CD1c-positive myeloid dendritic cell (primary cell): ENCODE data around the gene KISS1R.
A peak's percentile ranks its signal among the peaks of the same experiment; 100 is the strongest.
"Not testable (repeated sequence)": the region's sequence is repeated elsewhere in the genome, so short reads cannot be mapped to it uniquely, and the experiment has no call there.

Source experiments
- DNase-seq: peaks from one replicate; pipeline ENCODE4 v3.0.0-alpha.2; 2016; ENCODE audit errors: extremely low spot score

Gene KISS1R

DNA sequence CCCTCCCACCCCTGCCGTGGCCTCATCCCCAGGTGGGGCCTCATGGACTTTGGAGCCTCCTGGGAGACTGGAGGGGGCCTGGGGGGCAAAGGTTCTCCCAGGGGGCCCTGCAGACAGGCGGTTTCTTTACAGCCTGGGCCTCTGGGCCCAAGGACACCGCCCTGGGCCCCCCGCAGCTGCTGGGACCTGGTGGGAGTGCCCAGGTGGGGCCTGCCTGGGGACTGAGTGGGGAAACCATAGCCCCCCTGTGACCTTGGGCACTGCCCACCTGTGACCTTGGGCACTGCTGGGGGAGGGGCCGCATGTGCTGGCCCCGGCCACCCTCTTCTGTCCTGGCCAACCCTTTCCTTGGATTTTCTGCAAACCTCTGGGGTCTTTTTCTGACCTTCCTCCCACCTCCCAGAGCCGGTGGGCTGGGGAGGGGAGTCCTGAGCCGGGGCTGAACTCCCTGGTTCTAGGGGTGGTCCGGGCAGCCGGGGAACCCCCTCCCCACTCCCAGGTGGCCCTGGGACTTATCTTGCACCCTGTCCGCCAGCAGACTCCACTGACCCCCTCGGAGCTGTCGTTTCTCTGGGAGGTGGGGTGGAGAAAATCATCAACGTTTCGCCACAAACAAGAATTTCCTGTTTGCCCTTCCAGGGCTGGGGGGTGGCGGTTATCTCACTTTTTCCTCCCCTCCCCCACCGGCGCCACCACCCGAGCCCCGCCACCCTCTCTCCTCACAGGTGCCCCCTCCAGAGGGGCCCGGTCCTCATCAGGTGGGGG is 35.7 kb downstream of the KISS1R start:
- DNase-seq = no peak

DNA sequence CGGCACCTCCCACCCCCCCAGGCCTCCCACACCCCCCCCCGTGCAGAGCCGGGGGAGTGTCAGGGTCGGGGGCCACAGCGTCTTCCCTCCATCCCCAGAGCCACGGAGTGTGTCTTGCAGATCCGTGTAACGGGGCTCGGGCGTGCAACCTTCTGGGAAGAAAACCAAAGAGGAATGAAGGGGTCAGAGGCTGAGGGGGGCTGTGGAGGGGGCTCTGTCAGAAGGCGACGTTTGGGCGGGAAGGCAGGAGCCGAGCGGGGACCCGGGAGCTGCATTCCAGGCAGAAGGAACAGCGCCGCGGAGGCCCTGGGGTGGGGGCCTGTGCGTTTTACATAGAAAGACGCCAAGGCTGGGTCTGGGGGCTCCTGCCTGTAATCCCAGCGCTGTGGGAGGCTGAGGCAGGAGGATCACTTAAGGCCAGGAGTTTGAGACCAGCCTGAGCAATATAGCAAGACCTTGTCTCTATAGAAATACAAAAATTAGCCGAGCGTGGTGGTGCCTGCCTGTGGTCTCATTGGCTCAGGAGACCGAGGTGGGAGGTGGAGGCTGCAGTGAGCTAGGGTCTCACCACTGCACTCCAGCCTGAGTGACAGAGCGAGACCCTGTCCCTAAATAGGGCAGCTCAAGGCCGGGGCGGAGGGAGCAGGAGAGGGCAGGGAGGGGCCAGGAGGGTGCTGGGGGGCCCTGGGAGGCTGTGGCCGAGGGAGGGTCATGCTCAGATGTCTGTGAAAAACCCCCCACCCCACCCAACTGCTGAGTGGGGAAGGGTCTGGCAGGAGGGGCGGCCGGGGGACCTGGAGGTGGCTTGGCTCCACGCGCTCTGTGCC is 36.5 kb downstream of the KISS1R start:
- DNase-seq = no peak

DNA sequence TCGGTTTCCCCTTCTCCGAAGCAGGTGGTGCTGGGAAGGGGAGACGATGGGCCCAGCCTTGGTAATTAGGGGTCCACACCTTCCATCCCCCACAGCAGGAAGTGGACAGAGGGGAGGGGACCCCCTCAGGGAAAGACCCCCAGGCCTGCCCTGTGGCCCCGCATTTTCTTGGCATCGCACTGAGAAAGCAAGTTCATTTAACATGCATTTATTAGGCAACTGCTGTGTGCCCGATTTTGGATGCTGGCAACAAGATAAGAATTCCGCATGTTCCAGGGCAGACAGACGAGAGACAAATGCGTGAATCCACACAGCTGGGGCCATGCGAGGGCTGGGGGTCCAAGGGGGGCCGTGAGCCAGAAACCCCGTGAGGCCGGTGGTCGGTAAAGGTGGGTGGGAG is 37.1 kb downstream of the KISS1R start:
- no peak for DNase-seq

DNA sequence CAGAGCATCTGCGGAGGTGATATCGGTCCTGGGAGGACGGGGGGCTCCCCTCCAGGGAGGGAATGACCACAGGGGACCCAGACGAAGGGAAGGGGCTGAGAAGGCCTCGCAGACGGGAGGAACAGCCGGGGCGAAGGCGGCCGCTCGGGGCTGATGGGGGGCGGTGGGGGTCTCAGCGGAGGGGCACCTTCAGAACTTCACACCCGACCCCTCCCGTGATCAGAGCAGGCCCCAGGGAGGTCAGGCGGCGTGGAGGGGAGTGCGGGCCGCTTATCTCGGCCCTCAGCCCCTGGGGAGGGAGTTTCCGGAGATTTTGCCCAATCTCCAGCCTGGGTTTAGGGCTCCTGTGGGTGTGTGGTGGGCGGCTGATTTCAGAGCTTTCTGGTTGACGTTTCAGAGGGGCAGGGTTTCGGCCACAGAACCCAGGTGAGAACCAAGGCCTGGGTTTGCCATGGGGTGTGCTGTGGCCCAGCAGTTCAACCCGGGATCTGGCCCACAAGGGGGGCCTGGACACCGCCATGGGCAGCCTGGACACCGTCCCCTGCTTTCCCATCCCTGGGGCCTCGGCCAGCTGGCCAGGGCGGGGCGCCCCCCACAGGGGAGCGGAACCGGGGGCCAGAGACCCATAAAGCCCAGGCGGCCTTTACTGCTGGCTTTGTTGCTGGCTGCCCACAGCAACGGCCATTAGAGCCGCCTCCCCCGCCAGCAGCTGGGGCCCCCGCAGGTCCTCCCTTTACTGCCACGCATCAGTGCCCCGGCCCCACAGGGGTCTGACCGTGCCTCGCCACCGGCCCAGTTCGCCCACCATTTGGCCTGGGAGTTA is 37.8 kb downstream of the KISS1R start:
- peak; percentile 38 for DNase-seq

DNA sequence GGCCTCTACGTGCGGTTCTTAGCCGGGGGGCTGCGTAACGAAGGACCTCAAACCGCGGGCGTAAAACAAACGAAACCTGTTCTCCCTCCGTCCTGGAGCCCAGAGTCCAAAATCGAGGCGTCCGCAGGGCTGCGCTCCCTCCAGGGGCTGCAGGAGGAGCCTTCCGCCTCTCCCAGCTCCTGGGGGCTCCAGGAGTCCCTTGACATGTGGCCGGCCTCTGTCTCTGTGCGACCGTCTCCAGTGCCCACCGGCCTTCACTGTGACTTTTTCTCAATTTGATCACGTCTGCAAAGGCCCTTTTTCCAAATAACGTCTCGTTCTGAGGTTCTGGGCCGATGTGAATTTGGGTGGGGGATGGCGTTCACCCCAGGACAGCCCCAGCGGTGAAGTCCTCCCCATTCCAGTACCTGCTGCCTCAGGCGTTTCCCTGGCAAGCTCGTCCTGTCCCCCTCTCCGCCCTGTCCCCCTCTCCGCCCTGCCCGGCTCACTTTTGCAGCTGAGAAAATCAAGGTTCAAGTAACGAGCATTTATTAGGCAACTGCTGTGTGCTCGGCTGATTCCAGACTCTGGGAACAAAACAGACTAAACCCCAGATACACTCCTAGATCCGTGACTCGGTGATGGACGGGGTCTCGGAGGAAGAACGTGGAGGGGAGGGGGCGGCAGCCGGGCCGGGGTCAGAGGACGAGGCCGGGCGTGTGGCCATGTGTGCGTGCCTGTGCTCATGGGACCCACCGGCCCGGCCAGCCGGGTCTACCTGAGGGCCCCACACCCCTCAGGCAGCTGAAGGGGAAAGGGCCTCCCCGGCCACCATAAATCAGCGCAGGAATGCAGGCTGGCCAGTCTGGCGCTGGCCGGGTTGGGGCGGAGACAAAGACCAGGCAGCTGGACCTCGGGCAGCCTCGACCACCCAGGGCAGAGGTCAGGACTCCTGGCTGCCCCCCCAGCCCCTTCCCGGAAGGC is 39.0 kb downstream of the KISS1R start:
- DNase-seq = no peak

DNA sequence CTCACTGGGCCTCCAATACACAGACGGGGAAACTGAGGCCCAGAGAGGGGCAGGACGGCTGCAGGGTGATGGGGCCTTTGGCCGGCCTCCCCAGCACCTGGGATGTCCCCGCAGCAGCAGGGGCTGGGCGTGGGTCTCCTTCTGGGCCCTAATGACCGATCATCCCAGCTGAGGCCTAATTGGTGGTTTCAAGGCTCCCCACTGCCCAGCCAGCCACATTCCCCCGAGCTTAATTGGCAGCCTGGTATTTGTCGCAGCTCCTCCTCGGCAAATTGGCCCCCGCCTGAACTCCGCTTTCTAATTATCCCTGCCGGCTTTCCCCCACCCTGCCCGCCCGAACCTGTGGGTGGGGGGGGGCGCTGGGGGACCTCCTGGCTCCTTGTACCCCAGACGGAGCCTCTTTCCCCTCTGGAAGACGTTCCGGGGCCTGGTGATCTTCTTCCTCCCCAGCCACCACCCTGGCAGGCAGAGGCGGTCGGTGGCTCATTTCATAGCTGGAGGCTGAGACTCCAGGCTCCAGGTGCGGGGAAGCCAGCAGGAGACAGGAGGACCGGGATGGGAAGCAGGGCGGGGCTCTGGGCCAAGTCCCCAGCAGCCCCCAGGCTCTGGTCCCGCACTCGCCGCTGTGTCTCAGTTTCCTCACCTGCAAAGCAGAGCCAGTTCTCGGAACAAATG is 39.8 kb downstream of the KISS1R start:
- no peak for DNase-seq

DNA sequence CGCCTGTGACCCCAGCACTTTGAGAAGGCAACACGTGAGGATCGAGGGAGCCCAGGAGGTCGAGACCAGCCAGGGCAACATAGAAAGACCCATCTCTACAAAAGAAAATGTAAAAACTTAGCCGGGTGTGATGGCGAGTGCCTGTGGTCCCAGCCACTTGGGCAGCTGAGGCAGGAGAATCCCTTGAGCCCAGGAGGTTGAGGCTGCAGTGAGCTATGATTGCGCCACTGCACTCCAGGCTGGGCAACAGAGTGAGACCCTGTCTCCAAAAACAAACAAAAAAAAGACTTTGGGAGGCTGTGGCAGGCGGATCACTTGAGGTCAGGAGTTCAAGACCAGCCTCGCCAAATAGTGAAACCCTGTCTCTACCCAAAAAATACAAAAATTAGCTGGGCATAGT is 40.4 kb downstream of the KISS1R start:
- DNase-seq = not testable (repeated sequence)

DNA sequence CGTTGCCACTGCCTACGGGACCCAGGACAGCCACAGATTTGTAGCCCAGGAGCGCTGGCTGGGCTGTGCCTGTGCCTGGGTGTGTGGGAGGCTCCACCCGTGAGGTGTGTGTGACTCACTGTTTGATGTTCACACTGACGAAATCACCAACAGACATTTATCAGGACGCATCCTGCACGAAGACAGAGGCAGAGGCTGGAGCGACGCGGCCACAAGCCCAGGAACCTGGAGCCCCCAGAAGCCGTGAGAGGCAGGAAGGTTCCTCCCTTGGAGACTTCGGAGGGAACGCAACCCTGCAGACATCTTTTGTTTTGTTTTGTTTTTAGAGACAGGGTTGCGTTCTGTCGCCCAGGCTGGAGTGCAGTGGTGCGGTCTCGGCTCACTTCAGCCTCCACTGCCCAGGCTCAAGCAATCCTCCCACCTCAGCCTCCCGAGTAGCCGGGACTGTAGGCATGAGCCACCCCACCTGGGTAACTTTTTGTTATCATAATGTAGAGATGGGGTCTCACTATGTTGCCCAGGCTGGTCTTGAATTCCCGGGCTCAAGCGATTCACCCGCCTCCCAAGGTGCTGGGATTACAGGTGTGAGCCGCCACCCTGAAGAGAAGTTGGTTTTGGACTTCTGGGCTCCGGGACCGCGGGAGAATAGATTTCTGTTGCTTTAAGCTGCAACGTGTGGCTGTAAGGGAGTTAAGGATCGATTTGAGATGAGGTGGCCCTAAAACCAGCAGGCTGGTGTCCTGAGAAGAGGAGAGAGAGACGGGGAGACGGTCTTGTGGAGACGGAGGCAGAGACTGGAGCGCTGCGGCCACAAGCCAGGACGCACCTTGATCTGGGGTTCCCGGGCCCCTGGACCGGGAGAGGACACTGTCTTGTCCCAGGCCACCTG is 42.1 kb downstream of the KISS1R start:
- DNase-seq = peak; percentile 78

DNA sequence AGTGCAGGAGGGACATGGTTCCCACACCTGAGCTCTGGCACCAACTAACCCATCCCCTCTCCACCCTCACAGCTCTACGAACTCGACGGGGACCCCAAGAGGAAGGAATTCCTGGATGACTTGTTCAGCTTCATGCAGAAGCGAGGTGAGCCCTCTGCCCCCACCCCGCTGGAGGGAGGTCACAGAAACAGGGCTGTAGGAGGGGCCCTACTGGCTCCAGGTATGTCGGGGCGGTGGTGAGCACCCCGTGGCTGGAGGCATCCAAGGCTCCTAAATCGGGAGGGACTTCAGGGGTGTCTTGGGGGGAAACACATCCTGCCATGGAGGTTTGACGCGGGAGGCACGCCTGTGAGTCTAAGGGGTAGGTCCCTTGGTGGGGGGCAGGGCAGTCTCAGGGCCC is 42.9 kb downstream of the KISS1R start:
- DNase-seq = no peak

DNA sequence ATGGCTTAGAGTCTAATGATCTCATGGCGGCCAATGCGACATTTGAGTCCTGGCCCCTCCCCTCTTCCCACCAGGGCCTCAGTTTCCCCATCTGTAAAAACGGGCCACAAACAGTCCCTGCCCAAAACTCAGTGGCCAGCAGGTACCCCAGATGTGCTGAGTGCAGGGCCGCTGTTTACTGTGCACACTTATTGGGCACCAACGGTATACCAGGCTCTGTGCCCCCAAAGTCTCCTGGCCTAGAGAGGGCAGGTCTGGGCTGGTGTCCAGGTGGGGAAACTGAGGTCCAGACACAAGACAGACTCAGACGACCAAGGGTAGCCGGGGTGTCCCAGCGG is 43.4 kb downstream of the KISS1R start:
- DNase-seq = no peak

DNA sequence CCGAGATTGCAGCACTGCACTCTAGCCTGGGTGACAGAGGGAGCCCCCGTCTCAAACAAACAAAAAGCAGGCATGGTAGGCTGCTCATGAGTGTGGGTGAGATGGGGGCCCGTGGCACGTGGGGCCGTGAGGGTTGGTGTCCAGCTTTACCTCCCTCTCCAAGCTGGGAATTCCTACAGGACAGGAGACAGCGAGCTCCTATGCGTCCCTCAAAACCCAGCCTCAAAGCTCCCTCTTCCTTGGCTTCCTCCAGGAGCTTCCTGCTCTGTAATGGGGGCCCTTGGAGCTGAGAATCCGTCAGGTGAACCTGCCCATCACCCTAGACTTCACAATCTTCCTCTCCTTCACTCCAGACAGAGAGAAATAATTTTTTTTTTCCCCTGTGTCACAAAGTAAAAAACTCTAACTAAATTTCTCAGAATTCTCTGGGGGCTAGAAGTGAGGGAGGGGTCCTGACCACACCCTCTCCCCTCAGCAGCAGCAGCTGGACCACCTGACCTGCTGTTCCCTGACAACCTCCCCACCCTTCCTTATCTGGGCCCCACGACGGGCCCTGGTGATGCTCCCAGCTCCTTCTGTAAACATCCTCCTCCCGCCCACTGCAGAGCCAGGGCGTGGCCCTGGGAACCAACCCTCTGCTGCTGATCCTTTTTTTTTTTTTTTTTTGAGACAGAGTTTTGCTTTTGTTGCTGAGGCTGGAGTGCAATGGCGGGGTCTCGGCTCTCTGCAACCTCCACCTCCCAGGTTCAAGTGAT is 44.9 kb downstream of the KISS1R start:
- DNase-seq = peak; percentile 74

DNA sequence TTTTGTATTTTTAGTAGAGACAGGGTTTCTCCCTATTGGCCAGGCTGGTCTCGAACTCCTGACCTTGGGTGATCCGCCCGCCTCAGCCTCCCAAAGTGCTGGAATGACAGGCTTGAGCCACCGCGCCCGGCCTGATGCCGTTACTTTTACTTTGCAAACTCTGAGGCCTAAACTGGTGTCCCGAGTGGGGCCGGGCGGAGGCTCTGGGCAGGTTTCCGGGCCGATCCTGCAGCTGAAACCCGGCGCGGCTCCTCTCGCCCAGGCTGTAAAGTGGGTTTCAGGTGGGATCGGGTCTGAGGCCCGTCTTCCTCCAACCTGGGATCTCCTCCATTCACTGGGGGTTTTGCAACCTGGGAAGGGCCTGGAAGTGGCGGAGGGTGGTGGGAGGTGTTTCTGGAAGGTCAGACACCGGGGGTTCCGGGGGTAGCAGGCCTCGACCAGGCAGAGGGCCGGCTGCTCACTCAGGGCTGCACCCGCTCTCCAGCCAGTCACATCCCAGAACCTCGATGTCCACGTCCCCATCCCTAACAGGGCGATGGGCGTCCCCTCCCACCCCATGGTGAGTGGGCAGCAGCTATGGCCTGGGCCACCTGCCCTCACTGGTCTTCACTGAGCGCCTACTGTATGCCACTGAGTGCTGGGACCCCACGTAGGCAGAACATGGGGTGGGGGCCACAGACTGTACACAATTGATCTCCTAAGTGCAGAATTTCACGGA is 45.7 kb downstream of the KISS1R start:
- DNase-seq = no peak

DNA sequence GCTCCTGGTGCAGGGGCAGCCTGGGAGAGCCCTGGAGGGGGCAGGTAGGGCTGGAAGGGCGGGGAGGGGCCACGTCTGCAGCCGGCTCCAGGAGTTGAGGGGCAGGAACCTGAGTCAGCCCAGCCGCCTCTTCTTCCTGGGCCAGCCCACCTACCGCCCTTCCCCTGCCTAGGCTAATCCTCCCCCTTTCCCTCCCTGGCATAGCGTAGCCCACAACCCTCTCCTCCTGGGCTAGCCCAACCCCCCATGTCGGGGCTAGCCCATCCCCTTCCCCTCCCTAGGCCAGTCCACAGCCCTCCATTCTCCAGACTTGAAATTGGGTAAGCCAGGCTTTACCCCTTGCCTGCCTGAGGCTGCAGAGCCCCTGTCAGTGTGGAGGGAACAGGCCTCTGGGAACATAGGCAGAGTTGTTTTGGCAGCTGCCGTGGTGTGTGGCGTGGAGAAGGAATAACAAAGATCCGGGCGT is 46.4 kb downstream of the KISS1R start:
- no peak for DNase-seq

DNA sequence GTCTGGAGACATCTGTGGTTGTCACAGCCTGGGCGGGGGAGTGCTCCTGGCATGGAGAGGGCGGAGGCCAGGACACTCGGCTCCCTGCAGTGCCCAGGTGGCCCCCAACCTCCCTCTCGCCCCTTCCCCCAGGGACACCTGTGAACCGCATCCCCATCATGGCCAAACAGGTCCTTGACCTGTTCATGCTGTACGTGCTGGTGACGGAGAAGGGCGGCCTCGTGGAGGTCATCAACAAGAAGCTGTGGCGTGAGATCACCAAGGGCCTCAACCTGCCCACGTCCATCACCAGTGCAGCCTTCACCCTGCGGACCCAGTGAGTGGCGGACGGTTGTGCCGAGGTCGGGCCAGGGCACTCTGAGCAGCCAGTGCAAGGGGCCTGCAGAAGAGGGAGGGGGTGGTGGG is 47.0 kb downstream of the KISS1R start:
- no peak for DNase-seq

DNA sequence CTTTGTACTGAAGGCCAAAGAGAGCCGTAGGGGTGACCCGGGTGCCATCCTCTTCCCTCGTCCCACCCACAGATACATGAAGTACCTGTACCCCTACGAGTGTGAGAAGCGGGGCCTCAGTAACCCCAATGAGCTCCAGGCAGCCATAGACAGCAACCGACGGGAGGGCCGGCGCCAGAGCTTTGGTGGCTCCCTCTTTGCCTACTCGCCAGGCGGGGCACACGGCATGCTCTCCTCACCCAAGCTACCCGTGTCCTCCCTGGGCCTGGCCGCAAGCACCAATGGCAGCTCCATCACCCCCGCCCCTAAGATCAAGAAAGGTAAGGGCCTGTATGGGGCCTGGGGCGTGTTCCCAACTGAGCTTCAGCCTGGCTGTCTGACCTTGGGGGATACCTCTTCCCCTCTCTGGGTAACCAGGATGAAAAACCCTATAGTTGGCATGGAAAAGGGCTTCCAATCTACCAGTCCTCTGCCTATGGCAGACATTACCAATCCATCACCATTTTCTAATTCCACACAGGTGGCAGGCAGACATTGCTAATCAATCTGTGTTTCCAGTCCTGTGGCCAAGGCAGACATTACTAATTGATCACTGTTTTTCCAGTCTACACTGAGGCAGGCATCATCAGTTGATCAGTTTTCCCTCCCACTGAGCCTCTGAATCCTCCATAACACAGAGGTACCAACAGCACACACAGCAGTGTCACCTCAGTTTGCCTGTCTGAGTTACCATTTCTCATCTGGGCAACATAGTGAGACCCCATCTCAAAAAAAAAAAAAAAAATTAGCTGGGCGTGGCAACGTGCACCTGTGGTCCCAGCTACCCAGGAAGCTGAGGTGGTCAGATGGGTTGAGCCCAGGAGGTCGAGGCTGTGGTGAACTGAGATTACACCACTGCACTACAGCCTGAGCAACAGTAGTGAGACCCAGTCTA is 47.9 kb downstream of the KISS1R start:
- DNase-seq = no peak

DNA sequence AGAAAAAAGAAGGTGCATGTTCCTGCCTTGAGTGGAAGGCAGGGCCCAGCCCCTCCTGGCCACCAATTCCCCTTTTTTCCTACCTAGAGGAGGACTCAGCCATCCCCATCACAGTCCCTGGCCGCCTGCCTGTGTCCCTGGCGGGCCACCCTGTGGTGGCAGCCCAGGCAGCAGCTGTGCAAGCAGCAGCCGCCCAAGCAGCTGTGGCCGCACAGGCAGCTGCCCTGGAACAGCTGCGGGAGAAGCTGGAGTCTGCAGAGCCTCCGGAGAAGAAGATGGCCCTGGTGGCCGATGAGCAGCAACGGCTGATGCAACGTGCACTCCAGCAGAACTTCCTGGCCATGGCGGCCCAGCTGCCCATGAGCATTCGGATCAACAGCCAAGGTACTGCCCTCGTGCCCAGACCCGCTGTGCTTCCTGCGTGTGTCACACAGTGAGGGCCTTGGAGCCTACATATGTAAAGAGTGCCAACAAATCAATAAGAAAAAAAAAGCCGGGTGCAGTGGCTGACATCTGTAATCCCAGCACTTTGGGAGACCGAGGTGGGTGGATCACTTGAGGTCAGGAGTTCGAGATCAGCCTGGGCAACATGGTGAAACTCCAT is 49.5 kb downstream of the KISS1R start:
- no peak for DNase-seq
